ENCODE data around the gene CNOT3.

The CNOT3 gene

DNA sequence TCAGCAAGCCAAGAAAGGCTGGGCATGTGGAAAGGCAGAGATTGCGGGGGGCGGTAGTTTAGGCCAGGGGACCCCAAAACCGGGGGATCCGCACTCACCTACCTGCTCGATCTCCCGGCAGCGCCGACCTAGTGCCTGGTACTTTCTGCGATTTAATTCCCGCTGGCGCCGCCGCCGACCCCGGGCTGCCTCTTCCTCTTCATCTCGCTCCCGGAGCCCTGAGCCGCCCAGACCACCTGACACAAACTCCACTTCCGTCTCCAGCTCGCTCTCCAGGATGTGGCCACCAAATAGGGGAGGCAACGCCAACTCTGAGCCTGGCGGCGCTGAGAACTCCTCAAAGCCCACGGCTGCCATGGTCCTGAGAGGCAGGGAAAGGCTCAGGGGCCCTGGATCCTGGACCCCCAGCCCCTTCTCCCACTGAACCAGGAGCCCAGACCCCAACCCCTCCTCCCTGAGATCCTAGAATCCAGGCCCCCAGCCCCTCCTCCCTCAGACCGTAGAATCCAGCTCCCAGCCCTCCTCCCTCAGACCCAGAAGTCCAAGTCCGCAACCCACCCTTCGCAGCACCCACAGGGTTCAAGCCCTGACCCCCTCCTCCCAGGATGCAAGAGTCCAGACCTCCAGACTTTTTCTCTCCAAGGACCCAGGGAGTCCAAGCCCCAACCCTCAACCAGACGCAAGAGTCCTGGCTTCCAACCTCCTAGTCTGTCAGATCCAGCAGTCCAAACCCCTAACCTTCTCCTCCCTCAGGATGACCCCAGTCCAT, 23.0 kb upstream of the CNOT3 start:
- intact Hi-C loops (cut with DNase I) = loop anchor here (1.0 kb wide), 2 partner anchors 12 to 23 kb away; partner anchors contain the start of genes CNOT3 and NDUFA3
- peak in 8 of 10 donors; percentile 33 to 94 (median 48) for DNase-seq

DNA sequence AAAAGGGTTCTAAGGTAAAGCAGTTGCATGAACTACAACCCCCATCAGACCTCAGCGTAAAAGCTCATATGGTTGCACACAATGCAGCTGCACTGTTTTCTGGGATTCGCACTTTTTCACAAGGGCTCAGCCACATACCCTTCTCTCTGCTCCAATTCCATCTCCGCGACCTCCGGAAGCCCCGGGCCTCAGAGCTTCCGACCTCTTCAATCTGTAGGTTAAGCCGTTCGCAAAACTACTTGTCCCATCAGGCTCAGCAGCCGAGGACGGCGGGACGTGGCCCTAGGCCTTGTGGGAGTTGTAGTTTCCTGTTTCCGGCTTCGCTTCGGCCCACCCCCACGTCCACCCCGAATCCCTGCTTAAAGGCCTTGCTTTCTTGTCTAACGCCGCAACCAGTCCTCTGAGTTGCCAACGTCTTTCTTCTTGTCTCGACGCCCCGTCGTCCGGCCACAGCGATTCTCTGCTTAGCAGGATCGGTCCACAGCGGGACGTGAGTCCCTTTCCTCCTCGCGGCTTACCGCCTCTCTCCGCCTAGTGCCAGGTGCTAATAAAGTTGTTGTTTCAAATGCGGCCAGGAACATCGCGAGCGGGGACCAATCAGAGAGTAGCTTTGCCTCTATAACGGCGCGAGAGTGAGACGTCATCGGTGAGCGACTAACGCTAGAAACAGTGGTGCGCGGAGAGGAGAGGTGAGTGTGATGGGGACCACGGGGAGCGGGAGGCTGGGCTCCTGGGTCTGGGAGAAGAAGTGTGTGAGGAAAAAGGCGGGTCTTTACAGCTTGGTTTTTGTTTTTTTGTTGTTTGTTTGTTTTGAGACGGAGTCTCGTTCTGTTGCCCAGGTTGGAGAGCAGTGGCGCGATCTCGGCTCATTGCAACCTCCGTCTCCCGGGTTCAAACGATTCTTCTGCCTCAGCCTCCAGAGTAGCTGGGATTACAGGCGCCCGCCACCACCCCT, 22.2 kb upstream of the CNOT3 start, which contains the start of the genes PRPF31 and TFPT:
PRPF31 (plus strand) TSS at position 646 of the 955 bp plus-strand sequence. CDS start 2,525 bp downstream, outside the sequence.
TFPT (minus strand) TSS at position 549 of the 955 bp plus-strand sequence; CDS start at position 161, 388 bp downstream.
- intact Hi-C loops (cut with DNase I) = loop anchor here (1.0 kb wide), 2 partner anchors 13 to 22 kb away; partner anchors contain the start of genes CNOT3 and NDUFA3
- peak; percentile 90 to 99 (median 95) for DNase-seq

DNA sequence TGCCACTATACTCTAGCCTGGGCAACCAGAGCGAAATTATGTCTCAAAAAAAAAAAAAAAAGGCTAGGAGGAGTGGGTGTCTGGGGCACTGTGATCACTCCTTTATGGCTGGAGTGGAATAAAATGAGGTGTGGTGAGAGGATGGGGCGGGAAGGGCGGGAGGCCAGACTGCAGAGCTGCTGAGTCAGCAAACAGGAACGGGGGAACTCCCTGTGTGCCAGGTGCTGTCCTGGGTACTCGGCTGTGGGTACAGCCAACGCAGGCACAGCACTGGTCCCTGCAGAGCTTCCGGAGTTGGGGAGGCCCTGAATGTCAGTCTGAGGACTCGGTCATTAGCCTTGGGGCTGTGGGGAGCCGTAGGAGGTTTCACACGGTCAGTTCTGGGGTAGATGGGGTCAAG, 16.3 kb upstream of the CNOT3 start:
- intact Hi-C loops (cut with DNase I) = no loop called here
- DNase-seq = no peak

DNA sequence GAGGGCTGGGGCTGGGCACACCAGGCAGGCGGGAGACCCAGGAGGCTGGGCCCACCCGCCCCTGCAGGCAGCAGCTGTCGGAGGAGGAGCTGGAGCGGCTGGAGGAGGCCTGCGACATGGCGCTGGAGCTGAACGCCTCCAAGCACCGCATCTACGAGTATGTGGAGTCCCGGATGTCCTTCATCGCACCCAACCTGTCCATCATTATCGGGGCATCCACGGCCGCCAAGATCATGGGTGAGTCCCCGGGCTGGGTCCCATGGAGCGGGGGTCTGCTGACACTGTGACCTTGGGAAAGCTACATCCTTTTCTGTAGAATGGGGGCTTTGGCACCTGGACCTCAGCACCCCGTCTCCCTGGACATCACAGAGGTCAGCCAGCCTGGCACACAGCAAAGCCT, 13.9 kb upstream of the CNOT3 start:
- intact Hi-C loops (cut with DNase I) = no loop called here
- DNase-seq = no peak

DNA sequence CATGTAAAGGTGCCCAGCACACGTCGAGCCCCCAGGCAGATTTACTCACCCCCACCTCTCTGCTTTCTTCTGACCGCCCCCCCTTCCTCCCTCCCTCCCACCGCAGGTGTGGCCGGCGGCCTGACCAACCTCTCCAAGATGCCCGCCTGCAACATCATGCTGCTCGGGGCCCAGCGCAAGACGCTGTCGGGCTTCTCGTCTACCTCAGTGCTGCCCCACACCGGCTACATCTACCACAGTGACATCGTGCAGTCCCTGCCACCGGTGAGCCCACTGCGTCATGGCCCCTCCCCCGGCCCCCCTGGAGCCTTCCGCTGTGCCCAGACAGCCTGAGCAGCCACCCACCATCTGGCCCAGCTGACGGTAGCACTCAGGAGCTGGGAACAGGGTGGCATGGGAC, 13.2 kb upstream of the CNOT3 start:
- intact Hi-C loops (cut with DNase I) = no loop called here
- DNase-seq = no peak

DNA sequence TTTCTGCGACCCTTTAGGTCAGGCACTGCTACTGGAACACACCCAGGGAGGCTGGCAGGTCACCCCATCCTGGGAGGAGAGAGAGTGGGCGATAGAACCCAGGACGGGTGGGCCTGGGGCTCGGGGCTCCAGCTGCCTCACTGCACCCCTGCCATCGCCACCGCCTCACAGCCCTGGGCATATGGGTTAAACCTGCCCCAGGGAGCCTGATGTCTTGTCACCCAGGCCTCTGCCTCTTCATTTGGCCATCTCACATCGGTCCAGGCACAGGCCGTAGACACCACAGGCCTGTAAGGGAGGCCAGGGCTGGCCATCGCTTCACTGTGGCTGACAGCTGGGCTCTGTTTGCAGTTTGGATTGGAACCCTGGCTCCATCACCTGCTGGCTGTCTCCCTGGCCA, 11.8 kb upstream of the CNOT3 start:
- intact Hi-C loops (cut with DNase I) = no loop called here
- DNase-seq = no peak

DNA sequence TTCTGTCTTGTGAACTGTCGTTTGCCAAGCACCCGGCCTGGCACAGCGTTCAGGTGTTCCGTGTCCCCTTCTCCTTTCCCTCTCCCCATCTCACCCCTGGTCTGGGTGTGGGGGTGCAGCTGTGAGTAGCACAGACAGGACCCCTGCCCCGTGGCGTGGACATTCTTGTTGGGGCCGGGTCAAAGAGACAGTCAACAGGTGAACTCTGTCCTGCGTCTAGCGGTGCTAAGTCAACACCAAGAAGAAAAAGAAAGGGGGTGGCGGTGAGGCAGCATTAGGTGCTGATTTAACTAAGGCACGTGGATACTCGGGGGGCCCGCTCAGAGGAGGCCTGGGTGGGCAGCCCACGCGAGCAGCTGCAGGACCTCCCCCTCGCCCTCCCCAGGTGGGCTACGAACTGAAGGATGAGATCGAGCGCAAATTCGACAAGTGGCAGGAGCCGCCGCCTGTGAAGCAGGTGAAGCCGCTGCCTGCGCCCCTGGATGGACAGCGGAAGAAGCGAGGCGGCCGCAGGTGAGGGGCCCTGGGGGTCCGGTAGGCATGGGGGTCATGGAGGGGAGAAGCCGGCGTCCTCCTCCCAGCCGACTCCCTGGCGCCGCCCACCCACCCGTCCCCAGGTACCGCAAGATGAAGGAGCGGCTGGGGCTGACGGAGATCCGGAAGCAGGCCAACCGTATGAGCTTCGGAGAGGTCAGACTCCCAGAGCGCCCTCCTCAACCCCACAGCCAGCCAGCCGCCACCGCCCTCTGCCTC, 9.7 kb upstream of the CNOT3 start:
- DNase-seq = no peak
- intact Hi-C loops (cut with DNase I) = no loop called here

DNA sequence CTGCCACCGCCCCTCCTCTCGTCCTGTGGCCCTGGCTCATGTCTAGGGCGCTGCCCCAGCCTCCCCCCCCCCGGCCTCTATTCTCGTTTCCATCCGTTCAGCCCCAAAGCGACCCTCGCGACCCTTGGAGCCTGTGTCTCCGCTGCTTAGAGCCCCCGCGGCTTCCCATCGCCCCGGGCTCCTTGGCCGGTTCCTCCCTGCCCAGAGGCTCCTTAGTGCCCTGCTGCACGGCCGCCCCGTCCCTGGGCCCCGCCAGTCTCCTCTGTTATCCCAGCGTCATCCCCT, 9.2 kb upstream of the CNOT3 start:
- intact Hi-C loops (cut with DNase I) = no loop called here
- DNase-seq = no peak

DNA sequence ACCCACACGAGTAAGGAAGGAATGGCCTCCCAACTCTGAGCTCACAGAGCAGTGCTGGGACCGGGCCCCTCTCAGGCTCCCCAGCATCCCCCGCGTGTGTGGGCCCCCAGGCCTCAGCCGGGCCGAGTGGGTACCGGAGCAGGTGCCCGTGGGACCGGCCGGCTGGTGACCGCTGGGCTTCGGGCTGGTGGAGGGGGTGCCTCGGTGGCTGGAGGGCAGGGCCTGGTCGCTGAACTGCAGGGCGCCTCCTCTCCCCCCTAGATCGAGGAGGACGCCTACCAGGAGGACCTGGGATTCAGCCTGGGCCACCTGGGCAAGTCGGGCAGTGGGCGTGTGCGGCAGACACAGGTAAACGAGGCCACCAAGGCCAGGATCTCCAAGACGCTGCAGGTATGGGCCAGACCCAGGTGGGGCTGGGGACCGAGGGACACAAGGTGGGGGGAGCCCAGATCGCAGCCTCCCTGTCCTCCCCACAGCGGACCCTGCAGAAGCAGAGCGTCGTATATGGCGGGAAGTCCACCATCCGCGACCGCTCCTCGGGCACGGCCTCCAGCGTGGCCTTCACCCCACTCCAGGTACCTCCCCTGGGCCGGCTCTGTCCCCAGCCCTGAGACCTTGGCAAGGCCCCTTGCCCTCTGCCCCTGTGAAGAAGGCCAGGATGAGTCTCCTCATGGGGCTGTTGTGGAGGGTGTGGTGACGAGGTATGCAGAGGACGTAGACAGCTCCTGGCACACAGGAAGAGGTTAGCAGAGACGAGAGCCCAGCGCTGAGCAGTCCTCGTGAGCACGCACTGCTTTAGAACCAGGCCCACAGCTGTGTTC, 8.6 kb upstream of the CNOT3 start:
- DNase-seq = peak in 1 of 10 donors; percentile 75
- intact Hi-C loops (cut with DNase I) = no loop called here

DNA sequence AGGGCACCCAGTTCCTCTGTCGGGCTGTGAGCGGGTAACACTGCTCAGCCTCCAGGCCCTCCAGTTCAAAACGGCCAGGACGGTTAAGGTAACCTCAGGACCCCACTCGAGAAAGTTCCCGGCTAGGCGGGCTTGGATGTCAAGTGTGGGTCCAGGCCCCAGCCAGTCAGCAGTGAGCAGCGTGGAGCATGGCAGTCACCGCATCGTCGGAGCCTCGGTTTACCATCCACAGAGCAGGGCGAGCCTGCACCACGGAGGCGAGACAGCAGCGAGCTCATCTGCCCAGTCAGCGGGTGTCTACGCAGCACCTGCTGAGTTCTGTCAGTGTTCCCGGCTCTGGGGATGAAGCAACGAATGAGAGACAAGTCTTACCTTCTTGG, 8.0 kb upstream of the CNOT3 start:
- intact Hi-C loops (cut with DNase I) = no loop called here
- peak in 1 of 10 donors; percentile 60 for DNase-seq

DNA sequence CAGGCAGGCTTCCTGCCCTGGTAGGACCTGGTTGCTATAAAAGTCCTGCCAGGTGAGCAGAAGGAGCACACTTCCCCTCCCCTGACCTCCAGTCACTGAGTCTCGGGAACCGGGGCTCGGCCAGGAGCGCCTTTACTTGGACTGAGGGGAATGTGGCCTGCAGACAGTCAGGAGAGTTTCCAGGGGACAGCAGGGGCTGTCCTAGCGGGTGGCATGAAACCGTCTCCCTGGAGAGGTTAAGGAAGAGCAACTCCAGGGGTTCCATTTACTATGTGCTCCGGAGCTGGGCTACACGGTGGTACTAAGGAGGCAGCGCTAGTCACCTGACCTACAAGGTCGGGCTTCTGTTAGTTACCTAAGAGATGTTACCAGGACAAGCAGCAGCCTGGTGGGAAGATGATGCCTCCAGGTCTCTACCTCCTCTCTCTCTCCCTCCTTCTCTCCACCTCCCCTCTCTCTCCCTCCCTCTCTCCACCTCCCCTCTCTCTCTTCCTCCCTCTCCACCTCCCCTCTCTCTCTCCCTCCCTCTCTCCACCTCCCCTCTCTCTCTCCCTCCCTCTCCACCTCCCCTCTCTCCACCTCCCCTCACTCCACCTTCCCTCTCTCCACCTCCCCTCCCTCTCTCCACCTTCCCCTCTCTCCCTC, 4.1 kb upstream of the CNOT3 start:
- DNase-seq = no peak

DNA sequence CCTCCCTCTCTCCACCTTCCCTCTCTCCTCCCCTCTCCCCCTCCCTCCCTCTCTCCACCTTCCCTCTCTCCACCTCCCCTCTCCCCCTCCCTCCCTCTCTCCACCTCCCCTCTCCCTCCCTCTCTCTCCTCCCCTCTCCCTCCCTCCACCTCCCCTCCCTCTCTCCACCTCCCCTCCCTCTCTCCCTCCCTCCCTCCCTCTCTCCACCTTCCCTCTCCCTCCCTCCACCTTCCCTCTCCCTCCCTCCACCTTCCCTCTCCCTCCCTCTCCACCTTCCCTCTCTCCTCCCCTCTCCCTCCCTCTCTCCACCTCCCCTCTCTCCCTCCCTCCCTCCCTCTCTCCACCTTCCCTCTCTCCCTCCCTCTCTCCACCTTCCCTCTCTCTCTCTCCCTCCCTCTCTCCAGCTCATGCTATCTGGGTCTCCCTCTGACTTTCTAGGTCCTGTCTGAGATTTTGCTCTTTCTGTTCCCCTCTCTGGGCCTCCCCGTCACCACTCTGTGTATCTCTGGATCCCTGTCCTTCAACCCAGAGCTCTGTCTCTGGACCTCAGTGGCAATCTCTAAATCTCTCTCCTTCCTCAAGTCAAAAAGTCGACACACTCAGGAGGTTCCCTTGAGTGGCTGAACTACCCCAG, 3.5 kb upstream of the CNOT3 start:
- DNase-seq = no peak
- intact Hi-C loops (cut with DNase I) = no loop called here

More for the DNA sequence above, 4.1 kb upstream of the CNOT3 start:
- intact Hi-C loops (cut with DNase I) = no loop called here

DNA sequence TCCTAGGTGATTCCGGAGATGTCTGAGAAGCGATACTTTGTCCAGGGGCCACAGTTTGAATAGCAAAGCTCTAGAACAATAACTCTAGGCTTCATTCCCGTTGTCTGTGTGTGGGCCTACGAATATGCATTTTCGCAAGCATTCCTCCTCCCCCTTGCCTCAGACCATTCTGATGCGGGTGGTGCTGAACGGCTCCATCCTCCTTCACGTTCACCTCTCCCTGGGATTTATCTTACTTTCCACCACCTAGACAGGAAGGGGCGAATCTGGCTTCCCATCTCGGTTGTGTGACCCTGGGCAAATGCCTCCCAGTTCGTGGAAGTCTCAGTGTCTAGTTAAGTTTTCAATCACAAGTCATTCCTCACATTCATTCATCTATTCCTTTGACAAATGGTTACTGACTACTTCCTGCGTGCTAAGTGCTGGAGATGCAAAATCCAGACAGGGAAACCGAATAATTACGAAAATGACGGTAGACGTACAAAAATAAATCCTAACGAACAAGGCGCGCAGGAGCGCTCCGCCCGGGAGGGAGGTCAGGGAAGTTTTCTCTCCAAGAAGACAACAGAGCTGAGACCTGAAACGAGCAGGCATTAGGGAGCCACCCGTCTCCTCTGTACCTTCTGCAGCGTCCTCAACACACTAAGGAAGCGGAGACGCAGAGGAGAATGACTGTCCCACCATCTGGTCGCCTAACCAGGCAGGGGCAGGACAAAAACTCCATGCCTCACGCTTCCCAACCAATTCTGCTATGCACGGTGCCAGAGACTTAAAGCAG, 1.3 kb upstream of the CNOT3 start:
- DNase-seq = no peak
- intact Hi-C loops (cut with DNase I) = loop anchor here (2.0 kb wide), 1 partner anchor 33 kb away; the partner anchor contains the start of gene NDUFA3

DNA sequence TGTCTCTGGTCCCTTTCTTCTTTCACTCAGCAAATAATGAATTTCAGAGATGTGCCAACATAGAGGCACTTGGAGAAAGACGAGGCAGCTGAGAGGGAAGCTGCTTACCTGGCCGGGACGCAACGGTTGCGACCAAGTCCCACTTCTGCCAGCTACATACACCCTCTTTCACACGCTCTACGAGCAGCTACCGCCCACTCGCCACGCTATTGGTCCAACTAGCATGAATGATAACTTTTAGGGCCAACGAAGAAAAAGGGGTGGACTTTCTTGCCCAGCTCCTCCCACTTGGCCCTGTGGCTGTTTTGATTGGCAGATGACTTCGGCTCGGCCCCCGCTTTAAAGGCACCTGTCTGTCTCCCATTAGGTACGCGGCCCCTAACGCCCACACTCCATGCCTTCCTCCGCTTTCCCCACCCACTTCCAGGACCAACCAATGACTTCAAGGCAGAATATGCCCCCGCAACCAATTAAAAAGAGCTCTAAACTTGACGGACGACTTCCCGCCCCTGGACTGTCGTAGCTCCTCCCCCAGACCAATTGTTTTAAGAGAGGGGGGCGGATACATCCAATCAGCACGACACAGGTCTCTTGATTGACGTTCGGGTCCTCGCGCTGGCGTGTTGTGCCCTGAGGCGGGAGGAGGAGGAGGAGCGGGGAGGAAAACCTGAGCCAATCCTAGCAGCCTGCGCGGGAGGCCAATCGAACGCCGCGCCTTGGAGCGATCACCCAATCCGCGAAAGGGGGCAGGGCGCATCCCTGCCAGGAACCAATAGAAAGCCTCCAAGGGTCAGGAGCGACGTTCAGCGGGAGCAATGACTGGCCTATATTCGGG, 481 bp upstream of the CNOT3 start:
- intact Hi-C loops (cut with DNase I) = loop anchor here (1.0 to 2.0 kb wide), 2 partner anchors 22 to 34 kb away; partner anchors contain the start of genes NDUFA3, PRPF31 and TFPT
- peak; percentile 98 to 100 (median 99) for DNase-seq

DNA sequence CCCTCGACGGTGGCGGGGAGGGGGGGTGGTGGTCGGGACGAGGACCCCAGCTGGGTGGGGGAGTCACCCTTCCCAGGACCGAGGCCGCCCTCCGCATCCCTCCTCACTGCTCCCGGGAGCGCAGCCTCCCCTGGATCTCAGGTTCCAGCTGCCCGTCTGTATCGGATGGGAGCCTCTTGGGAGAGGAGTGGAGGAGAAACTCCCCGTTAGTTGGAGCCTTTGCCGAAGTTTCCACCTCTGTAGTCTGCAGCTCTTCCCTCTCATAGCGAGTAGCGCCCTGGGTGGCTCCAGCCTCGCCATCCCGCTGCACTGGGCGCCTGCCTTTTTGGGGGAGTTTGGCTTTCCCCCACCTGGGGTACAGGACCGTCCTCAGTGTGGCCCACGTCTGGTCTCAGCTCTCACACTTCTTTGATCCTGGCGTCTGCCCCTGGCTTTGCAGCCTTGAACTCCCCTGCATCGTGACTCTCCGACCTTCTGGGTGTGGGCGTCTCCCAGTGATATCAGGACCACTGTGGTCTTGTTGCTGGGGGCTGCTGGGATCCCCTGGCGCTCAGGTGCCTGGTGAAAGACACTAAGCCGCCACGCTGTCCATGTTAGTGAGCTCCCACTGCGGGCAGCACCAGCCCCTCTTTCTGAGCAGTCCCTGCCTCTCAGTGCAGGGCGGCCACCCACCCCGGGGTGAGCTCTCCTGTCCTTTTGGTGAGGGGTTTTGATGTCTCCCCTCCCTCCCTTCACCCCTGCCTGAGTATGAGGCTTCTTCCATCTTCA, 1.1 kb downstream of the CNOT3 start:
- intact Hi-C loops (cut with DNase I) = no loop called here
- no peak for DNase-seq

DNA sequence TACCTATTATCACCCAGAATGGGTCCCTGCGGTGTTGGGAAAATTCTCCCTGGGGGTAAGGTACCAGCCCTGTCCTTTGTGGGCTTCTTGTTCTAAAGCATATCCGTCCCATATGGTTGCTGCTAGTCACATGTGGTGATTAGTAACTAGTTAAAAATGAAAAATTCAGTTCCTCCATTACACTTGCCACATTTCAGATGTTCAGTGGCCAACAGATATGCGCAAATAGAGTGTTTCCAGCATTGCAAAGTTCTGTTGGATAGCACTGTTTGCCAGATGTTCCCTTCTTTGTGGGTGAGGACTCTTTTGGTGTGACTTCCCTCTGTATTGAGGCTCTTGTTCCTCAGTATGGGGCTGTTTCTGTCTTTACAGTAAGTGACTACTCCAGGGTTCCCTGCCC, 3.8 kb downstream of the CNOT3 start:
- intact Hi-C loops (cut with DNase I) = no loop called here
- no peak for DNase-seq

Data from posterior cingulate gyrus (tissue), 11 donors.